GM21447 (cell line): ENCODE data around the gene TRIM49B.
"Not testable (repeated sequence)": the region's sequence is repeated elsewhere in the genome, so short reads cannot be mapped to it uniquely, and the experiment has no call there.

Experiments used
- ATAC-seq: cut with Tn5 transposase; IDR thresholded peaks from one replicate; pipeline ENCODE4 v1.9.1; 2021; ENCODE audit not compliant: unreplicated experiment

TRIM49B gene, protein sequence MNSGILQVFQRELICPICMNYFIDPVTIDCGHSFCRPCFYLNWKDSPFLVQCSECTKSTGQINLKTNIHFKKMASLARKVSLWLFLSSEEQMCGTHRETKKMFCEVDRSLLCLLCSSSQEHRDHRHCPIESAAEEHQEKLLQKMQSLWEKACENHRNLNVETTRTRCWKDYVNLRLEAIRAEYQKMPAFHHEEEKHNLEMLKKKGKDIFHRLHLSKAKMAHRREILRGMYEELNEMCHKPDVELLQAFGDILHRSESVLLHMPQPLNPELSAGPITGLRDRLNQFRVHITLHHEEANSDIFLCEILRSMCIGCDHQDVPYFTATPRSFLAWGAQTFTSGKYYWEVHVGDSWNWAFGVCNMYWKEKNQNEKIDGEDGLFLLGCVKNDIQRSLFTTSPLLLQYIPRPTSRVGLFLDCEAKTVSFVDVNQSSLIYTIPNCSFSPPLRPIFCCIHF

DNA sequence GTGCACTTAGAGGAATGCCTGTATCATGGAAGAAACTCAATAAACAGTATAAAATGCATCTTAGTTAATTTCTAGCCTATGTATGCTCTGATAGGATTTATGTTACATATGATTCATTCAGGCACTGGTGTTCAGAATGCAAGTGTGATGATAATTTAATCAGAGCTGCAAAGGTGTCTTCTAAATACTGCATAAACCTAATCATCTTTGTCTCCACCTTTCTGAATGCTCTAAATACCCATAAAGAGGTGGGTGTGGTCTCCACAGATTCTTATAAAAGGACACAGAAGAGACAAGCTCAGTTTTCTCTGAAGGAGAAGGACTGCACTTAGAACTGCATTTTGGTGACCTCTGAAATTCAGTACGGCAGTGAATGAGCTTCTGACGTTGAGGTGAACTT, at the start of gene TRIM49B:
TSS of gene TRIM49B (plus strand) at position 301 of the 400 bp plus-strand sequence. CDS start 2,777 bp downstream, outside the sequence.
- ATAC-seq: not testable (repeated sequence)

DNA sequence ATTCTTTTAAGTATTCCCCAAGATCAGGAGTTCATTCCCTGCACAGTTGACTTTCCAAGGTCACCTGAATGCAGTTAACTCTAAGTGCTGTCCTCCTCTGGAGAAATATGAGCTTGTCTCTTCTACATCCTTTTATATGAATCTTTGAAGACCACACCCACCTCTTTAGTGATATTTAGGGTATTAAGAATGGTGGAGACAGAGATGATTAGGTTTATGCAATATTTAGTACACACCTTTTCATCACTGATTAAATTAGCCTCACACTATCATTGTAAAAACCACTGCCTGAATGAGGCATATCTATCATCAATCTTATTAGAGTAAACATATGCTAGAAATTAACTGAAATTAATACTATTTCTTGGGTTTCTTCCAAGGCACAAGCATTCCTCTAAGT, 44.8 kb upstream of the TRIM49B start, which contains the start of gene TRIM51G:
TSS of gene TRIM51G (minus strand) at position 101 of the 400 bp plus-strand sequence. CDS start 2,190 bp downstream, outside the sequence.
- not testable (repeated sequence) for ATAC-seq

DNA sequence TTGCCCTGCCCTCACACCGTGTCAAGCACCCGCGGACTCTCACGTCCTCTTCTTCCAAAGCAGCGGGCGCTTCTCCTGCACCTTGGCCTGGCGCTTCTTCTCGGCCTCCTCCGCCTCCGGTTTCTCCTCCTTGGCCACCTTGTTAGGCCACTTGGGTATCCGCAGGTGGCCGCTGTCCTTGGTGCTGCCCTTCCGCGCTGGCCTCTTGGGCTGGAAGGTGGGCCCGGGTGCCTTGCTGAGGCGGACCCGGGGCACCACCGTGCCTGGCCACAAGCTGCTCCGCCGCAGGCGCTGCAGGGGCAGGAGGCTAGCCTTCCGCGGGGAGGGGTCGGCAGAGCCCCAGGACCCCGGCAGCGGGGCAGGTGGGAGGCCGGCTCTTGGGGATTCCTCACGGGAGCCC, 19.6 kb downstream of the TRIM49B start:
- not testable (repeated sequence) for ATAC-seq

DNA sequence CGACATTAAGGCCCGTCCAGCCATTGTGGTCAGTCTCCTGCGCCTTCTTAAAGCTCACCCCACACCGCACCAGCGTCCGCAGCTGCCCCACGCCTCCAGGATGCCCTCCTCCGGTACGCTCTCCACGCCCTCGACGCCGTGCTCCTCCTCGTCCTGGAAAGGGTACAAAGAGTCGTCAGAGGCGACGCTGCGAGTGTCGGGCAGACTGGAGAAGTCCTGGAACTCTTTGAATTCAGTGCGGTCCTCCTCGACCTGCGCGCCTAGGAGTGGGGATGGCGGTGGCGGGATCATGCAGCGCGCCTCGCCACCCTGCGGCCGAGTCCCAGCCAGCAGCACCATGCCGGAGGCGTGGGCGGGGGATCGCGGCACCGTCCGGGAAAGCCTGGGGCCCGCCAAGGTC, 21.2 kb downstream of the TRIM49B start:
- ATAC-seq: not testable (repeated sequence)

DNA sequence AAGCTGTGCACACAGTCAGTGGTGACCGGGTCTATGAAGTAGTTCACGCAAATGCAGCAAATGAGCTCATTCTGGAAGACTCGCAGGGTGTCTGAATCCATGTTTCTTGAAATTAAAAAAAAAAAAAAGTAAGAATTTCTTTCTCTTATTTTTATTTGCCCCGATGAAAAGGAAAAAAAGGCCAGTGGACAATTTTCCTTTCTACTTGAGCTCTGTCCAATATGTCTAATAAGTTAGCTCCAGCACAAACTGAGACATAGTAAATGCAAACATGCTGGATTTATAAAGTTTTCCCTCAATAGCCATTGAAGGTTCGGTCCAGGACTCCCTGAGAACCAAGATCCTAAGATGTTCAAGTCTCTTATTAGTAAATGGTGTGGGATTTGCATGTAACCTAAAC, 30.4 kb downstream of the TRIM49B start, which contains the start of gene TRIM64C:
TSS of gene TRIM64C (minus strand) at position 101 of the 400 bp plus-strand sequence. CDS start at position 101, 0 bp downstream.
- ATAC-seq: not testable (repeated sequence)

DNA sequence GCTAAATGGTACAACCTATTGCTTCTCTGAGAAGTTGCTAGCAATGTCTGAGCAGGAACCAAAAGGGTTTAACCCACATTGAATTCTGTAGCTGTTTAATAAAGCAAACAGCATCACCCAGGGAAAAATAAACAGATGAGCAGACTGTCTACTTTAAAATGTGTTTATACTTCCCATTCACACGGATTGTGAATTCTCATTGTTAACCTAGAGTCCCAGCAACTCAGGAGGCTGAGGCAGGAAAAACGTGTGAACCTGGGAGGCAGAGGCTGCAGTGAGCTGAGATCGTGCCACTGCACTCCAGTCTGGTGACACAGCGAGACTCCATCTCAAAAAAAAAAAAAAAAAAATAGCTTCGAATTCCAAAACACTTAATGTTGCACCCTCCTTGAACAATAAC, 41.3 kb downstream of the TRIM49B start:
- ATAC-seq: not testable (repeated sequence)
